HepG2 (cell line): Measurements from ENCODE around the gene BRCA2. TPM values are rescaled to one million over a fixed set of nuclear protein-coding genes. Genes with fewer than 3 reads are reported as not detected.

ENCODE experiments used
- AKAP8 ChIP-seq: sonication (generic); formaldehyde crosslinking; IDR thresholded peaks from 2 replicates; pipeline ENCODE4 v1.5.1; 2020; ENCODE audit warnings: mild to moderate bottlenecking, missing genetic modification reagents
- CHCHD3 ChIP-seq: sonication (generic); formaldehyde crosslinking; IDR thresholded peaks from 2 replicates; pipeline ENCODE4 v1.8.0; 2022; ENCODE audit warnings: mild to moderate bottlenecking, missing genetic modification reagents, moderate library complexity
- CREB3 ChIP-seq: sonication (generic); formaldehyde crosslinking; IDR thresholded peaks from 2 replicates; pipeline ENCODE4 v1.5.0; 2020; ENCODE audit warnings: missing genetic modification reagents
- DZIP1 ChIP-seq: sonication (generic); formaldehyde crosslinking; IDR thresholded peaks from 2 replicates; pipeline ENCODE4 v1.5.0; 2020; ENCODE audit warnings: mild to moderate bottlenecking, missing genetic modification reagents
- ESRRA ChIP-seq: sonication (generic); formaldehyde crosslinking; IDR thresholded peaks from 2 replicates; pipeline ENCODE4 v1.5.1; 2020; ENCODE audit warnings: mild to moderate bottlenecking, low read depth, missing genetic modification reagents
- FLYWCH1 ChIP-seq: sonication (generic); formaldehyde crosslinking; IDR thresholded peaks from 2 replicates; pipeline ENCODE4 v1.8.1; 2023; ENCODE audit warnings: mild to moderate bottlenecking, missing genetic modification reagents
- GZF1 ChIP-seq: sonication (generic); formaldehyde crosslinking; IDR thresholded peaks from 2 replicates; pipeline ENCODE4 v1.5.1; 2020; ENCODE audit warnings: mild to moderate bottlenecking, missing genetic modification reagents
- MAFK ChIP-seq, 2 experiments: IDR thresholded peaks in 1 of 2; conservative IDR thresholded peaks in 1 of 2; 2 replicates each; pipeline ENCODE4 v1.6.1; 2011; ENCODE audit warnings: improper control_type of control experiment in 2 of 2, low read length in 2 of 2
- NKX3-1 ChIP-seq: sonication (generic); formaldehyde crosslinking; IDR thresholded peaks from 2 replicates; pipeline ENCODE4 v1.5.0; 2020; ENCODE audit warnings: missing genetic modification reagents
- TBX2 ChIP-seq: sonication (generic); formaldehyde crosslinking; IDR thresholded peaks from 2 replicates; pipeline ENCODE4 v1.5.0; 2020; ENCODE audit warnings: missing genetic modification reagents, mild to moderate bottlenecking, borderline replicate concordance
- TCF7 ChIP-seq: sonication (generic); IDR thresholded peaks from 2 replicates; pipeline ENCODE4 v1.6.1; 2016; ENCODE audit warnings: antibody characterized with exemption, low read depth
- TFDP1 ChIP-seq: IDR thresholded peaks from 2 replicates; pipeline ENCODE4 v1.6.1; 2016; ENCODE audit warnings: missing compliant biosample characterization, missing genetic modification reagents, borderline replicate concordance
- ZNF180 ChIP-seq: sonication (generic); formaldehyde crosslinking; IDR thresholded peaks from 2 replicates; pipeline ENCODE4 v1.4.0; 2020; ENCODE audit warnings: low read depth, missing genetic modification reagents, borderline replicate concordance
- ZNF263 ChIP-seq: sonication (generic); formaldehyde crosslinking; IDR thresholded peaks from 2 replicates; pipeline ENCODE4 v1.4.0; 2020; ENCODE audit warnings: missing genetic modification reagents
- ZNF280B ChIP-seq: sonication (generic); formaldehyde crosslinking; IDR thresholded peaks from 2 replicates; pipeline ENCODE4 v1.5.0; 2020; ENCODE audit warnings: missing genetic modification reagents, mild to moderate bottlenecking, borderline replicate concordance
- ZNF335 ChIP-seq: sonication (generic); formaldehyde crosslinking; IDR thresholded peaks from 2 replicates; pipeline ENCODE4 v1.4.0; 2020; ENCODE audit warnings: missing genetic modification reagents
- ZNF343 ChIP-seq: sonication (generic); formaldehyde crosslinking; IDR thresholded peaks from 2 replicates; pipeline ENCODE4 v1.4.0; 2020; ENCODE audit warnings: mild to moderate bottlenecking, missing genetic modification reagents
- ZNF766 ChIP-seq: sonication (generic); formaldehyde crosslinking; IDR thresholded peaks from 2 replicates; pipeline ENCODE4 v1.5.0; 2020; ENCODE audit warnings: missing genetic modification reagents, borderline replicate concordance
- ZNF776 ChIP-seq: sonication (generic); formaldehyde crosslinking; IDR thresholded peaks from 2 replicates; pipeline ENCODE4 v1.4.0; 2020; ENCODE audit warnings: mild to moderate bottlenecking, missing genetic modification reagents
- polyA plus RNA-seq, 8 experiments: library from polyadenylated mRNA; depleted of rRNA in 3 of 8; stranded (reverse) in 7 of 8; unstranded in 1 of 8; fragments of >200 nt; fragmentation: Illumina TruSeq in 4 of 8; extraction: Trizol in 4 of 8; gene quantifications; 2 replicates each; pipeline versions ENCODE4 v1.2.1 to v1.2.3, GENCODE V29; 2011 to 2016; ENCODE audit warnings: low read depth in 4 of 8, missing spikeins in 1 of 8, mixed read lengths in 1 of 8; ENCODE audit not compliant: insufficient read depth in 1 of 8
- total RNA-seq, 5 experiments: library from RNA; depleted of rRNA; stranded (reverse); fragments of >200 nt; fragmentation: Illumina TruSeq; extraction: Trizol; gene quantifications; 2 replicates each; pipeline ENCODE4 v1.2.3, GENCODE V29; 2016; ENCODE audit warnings: low read depth in 1 of 5
- TF ChIP-seq, protein P1 (sequence below): sonication (generic); formaldehyde crosslinking; IDR thresholded peaks from 2 replicates; pipeline ENCODE4 v1.4.0; 2020; ENCODE audit warnings: mild to moderate bottlenecking, missing genetic modification reagents

Gene BRCA2
- total and polyA plus RNA-seq, 2 of the 13 experiments (the other 11 are each of a cell fraction or from before 2014, with no cell fraction given) = 3.1 to 24.6 TPM

GRCh38 chr13:32315238-32316027, at the start of gene BRCA2, which contains the start of gene ZAR1L (continued):
- peak; percentile 71 for TF ChIP-seq ZNF776 (CRISPR knock-in tag)
- TF ChIP-seq FLYWCH1 = no peak
- TF ChIP-seq MAFK (conservative IDR thresholded peaks at IDR 0.05 in 1 of 2, IDR thresholded peaks at IDR 0.05 in 1 of 2; ENCODE audit: low read length in 2 of 2) = no peak
- no peak for TF ChIP-seq TCF7
- TF ChIP-seq TBX2 = peak; percentile 78
- TF ChIP-seq CREB3 = no peak
- TF ChIP-seq, protein P1, sequence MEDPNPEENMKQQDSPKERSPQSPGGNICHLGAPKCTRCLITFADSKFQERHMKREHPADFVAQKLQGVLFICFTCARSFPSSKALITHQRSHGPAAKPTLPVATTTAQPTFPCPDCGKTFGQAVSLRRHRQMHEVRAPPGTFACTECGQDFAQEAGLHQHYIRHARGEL (CRISPR knock-in tag) = no peak
- TF ChIP-seq DZIP1 (CRISPR knock-in tag) = 0 out of 2 replicates have a peak, but pooled peaks have one; percentile 61
- TF ChIP-seq CHCHD3 = no peak
- TF ChIP-seq TFDP1 = peak; percentile 98
- no peak for TF ChIP-seq ZNF180 (CRISPR knock-in tag)
- 0 out of 2 replicates have a peak, but pooled peaks have one; percentile 70 for TF ChIP-seq ZNF343 (CRISPR knock-in tag)
- TF ChIP-seq ZNF263 (CRISPR knock-in tag) = no peak
- no peak; the same call in 1 of the 2 replicates for TF ChIP-seq NKX3-1 (CRISPR knock-in tag)
- peak; percentile 89 for TF ChIP-seq ZNF280B (CRISPR knock-in tag)
- TF ChIP-seq AKAP8 (CRISPR knock-in tag) = no peak
- TF ChIP-seq GZF1 (CRISPR knock-in tag) = no peak
- TF ChIP-seq ESRRA = 0 out of 2 replicates have a peak, but pooled peaks have one; percentile 13
- no peak; the same call in 1 of the 2 replicates for TF ChIP-seq ZNF766 (CRISPR knock-in tag)
- no peak; the same call in 1 of the 2 replicates for TF ChIP-seq ZNF335 (CRISPR knock-in tag)
